HG02943 (cell line): ENCODE results near the gene MED19.
A peak's percentile ranks its signal among the peaks of the same experiment; 100 is the strongest.
"Not testable (repeated sequence)": the region's sequence is repeated elsewhere in the genome, so short reads cannot be mapped to it uniquely, and the experiment has no call there.

Experiments
- ATAC-seq: cut with Tn5 transposase; IDR thresholded peaks from one replicate; pipeline ENCODE4 v1.9.1; 2021; ENCODE audit warnings: mild to moderate bottlenecking, low read depth, moderate library complexity; ENCODE audit not compliant: unreplicated experiment

Gene MED19, protein sequence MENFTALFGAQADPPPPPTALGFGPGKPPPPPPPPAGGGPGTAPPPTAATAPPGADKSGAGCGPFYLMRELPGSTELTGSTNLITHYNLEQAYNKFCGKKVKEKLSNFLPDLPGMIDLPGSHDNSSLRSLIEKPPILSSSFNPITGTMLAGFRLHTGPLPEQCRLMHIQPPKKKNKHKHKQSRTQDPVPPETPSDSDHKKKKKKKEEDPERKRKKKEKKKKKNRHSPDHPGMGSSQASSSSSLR

DNA sequence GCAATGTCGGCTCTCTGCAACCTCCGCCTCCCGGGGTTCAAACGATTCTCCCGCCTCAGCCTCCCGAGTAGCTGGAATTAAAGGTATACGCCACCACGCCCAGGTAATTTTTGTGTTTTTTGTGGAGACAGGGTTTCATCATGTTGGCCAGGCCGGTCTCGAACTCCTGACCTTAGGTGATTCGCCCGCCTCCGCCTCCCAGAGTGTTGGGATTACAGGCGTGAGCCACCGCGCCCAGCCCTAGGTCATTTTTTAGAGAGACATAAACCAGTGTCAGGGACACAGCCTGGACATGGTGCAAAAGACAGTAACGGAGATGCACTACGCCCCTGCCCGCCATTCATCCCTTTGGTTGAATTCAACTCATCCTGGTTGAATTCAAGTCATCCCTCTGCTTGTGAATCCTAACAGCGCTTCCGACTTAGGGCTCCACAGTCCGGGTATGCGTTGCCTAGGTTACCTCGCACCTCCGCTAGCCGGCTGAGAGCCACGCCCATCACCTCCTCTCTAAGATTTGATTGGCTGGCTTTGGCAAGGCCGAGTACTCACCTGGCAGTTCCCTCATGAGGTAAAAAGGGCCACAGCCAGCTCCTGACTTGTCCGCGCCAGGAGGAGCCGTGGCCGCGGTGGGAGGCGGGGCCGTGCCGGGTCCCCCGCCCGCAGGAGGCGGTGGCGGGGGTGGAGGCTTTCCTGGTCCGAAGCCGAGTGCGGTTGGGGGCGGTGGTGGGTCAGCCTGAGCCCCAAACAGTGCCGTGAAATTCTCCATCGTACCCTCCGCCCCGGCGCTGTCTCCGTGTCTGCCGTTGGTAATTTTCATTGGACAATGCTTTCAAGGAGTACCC lies at the start of gene MED19:
MED19 (minus strand) TSS at position 802 of the 842 bp plus-strand sequence; CDS start at position 766, 36 bp downstream.
- peak; percentile 40 for ATAC-seq

DNA sequence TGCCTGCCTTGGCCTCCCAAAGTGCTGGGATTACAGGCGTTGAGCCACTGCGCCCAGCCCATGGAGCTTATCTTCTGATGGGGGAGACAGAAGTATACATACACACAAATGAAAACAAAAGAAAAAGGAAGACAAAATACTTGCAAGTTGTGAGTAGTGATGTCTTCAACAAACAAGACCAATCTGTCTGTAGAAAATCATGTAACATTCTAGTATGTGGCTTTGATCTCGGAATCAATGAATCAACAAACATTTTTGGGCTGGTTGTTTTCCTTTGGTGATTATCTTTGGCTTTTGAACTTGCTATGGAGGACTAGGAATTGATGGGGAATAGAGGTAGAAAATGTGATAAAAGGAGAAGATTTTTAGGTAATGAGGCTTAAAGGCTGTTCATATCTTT lies 46.2 kb upstream of the MED19 start:
- ATAC-seq: no peak

DNA sequence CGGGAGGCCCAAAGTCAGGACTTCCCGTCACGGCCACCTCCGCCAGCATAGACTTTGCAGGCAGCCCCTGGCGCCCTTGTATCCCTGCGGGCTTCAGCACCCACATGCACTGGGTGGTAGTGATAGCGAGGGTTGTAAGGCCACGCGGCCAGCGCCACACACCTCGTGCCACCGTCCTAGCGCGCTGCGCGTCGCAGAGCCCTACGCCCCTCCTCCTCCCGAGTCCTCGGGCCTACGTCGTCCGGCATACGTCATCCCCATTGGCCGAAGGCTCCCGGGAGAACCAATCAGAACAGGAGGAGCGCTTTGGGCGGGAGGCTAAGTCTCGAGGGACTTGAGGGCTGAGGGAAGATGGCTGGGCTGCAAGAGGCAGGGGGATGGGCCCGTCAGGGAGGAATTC lies 40.9 kb upstream of the MED19 start:
- no peak for ATAC-seq

DNA sequence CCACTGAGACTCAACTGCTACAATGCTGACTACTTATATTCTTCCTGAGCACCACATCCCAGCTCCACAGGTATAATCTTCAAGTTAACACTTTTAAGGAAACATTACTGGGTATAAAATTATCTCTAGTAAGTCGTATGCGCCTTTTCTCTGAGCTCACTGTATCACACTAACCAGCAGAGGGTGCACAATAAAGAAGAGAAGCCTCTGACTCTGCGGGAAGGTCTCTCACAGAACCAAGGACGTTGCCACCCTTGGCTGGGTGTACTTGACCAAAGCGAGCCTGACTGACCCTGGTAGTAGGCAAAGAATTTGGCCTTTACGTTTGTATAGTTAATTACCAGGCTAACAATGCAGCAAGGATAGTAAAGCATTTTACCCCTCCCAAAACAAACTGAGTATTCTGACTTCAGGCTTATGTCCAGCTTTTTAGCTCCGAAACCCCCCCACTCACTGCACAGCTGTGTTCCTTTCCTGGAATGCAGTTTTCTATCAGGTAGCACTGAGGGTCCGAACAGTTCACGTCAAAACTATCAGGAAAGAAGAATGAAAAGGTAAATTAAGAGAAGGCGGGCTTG lies 39.8 kb upstream of the MED19 start, which contains the start of gene BTBD18:
BTBD18 (minus strand) TSS at position 144 of the 578 bp plus-strand sequence. CDS start 631 bp downstream, outside the sequence.
- ATAC-seq: no peak

DNA sequence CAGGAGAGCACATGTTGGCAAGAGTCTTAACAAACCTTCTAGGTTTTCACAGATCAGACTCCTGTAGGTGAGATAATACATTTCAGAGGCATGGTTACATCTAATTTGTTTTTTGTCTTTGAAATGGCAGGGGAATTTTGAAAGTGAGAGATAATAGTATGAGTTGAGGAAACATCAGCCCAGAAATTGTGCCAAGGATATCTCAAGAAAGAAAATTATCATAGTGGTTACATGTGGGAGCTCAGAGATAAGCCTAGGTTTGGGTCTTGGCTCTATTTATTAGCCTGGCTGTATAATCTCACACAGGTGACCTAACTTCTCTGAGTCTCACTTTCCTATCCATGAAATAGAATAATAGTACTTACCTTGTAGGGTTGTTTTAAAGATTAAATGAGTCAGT lies 39.2 kb upstream of the MED19 start:
- ATAC-seq: no peak

DNA sequence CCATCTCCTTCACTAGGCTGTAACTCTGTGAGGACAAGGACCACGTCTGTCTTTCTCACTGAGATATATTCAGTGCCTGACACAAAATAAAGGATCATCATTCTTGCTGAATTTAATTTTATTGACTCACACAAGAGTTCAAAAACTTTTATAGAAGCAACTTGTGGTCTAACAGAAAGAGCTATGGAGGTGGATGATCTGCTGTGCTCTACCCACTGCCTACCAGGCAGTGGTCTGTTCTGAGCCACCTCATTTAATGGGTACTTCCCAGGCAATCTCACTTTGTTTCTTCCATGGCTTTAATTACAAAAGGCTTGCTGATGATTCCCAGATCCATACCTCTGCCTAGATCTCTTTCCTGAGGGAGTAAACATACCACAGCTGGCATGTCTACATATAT lies 34.9 kb upstream of the MED19 start:
- no peak for ATAC-seq

DNA sequence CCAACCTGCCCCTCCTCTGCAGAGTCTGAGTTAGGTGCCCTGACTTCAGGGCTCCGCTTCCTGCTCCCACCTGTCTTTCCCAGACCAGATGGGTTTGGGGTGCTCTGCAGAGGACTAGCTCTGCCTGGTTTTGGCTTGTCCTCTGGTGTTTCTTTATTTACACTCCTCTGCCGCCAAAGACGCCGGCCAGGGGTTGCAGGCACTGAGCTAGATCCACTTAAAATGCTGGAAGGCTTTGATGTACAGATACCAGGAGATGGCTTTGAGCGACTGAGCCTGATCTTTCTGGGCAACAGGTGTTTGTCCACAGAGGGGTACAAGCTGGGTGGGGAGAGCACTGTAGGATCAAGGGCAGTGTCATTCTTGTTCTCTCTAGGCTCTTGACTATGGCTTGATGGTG lies 33.2 kb upstream of the MED19 start:
- no peak for ATAC-seq

DNA sequence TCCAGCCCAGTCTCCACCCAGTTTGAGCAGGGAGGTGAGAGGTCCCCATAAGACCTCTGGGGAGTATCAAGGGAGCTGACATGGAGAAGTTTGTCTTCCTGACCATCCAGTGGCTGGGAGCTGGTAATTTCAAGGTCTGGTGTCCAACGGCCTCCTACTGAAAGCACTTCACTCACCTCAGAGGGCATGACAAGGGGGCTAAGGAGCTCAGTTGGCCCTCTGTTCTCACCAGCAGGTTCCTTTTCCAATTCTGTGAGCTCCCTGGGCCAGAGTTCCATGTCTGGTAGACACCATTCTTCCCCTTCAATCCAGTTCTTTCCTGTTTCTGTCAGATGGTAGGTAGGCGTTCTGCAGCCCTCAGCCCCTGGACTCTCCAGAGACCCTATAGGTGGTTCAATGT lies 32.3 kb upstream of the MED19 start:
- no peak for ATAC-seq

DNA sequence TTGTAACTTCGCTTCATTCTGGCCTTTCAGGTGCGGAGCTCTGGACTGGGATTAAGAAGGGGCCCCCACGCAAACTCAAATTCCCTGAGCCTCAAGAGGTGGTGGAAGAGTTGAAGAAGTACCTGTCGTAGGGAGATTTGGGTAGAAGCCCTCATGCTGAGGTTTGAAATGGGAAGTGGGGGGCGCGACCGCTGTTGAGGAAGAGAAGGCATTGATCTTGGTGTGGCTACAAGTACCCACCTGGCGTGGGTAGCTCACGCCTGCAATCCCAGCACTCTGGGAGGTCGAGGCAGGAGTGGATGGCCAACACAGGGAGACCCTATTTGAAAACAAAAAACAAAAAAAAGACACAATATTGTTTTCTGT lies 30.1 kb upstream of the MED19 start:
- no peak for ATAC-seq

DNA sequence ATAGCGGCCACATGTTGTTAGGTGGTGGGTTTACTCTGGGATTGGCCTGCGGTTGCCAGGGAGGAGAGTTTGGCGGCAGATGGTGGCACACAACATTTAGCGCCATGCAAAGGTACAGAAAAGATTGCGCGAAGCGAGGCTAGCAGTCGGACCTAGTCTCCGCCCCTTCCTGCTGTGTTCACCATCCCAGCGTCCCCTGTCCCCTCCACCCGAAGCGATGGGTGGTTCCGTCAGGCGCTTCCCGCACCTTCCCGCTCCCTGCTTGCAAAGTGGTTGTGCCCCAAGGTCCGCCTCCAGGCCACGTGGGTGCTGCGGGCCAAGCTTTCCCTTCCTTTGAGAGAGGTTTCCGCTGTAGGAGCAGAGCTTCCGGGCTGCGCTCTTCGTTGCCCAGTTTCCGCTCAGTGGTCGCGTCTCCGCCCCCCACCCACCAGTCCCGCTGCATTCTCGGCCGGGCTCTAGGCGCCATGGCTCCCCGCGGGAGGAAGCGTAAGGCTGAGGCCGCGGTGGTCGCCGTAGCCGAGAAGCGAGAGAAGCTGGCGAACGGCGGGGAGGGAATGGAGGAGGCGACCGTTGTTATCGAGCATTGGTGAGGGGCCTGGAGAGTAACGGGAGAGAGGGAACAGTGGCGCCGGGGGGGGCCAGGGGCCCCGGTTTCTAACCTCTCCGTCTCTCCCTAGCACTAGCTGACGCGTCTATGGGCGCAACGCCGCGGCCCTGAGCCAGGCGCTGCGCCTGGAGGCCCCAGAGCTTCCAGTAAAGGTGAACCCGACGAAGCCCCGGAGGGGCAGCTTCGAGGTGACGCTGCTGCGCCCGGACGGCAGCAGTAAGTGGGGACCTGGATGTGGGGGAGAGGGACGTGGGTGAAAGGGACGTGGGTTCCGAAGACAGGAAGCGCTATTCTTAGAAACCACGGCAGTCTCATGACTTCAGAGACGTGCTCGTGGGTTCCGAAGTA lies 29.4 kb upstream of the MED19 start, which contains the start of gene SELENOH:
SELENOH (plus strand) TSS at position 360 of the 955 bp plus-strand sequence; CDS start at position 465, 105 bp downstream.
- ATAC-seq: peak; percentile 86

DNA sequence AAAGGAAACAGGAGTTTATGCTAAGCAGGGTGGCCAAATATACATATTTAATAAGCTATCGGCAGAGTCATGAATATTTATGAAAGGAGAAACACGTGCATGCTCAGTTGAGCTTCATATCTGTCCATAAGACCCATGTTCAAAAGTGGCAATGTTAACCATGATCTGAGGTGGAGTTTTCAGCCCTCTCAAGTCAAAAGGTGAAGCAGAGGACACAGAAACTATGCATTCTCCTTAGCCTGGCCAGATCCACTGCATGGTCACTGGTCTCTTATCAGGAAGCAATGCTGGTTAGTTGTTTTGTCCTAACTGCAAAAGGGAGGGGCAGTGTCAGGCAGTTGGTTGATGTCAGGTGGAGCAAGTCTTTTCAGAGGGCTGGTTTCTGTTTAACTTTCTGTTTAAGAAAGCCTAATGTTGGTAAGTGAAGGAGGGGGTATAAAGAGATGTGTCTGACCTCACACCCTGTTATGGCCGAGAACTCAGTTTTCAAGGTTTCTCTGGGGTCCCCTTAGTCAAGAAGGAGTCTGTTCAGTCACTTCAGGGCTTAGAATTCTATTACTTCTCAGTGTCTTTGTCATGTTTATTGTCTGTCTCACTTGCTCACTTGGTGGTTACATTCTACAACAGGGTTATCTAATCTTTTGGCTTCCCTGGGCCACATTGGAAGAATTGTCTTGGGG lies 23.7 kb upstream of the MED19 start:
- no peak for ATAC-seq

DNA sequence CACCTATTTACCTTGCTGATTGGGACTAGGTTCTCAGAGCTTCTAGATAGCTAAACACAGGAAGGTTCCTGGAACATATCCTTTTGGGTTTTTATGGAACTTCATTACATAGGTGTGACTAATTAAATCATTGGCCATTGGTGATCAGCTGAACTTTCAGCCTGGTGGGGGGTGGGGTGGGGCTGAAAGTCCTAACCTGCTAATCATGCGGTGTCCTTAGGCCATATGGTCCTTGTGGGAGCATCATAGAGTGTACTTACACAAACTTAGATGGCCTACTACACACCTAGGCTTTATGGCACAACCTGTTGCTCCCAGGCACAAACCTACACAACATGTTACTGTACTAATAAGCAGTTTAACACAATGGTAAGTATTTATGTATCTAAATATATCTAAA lies 20.6 kb upstream of the MED19 start:
- no peak for ATAC-seq

DNA sequence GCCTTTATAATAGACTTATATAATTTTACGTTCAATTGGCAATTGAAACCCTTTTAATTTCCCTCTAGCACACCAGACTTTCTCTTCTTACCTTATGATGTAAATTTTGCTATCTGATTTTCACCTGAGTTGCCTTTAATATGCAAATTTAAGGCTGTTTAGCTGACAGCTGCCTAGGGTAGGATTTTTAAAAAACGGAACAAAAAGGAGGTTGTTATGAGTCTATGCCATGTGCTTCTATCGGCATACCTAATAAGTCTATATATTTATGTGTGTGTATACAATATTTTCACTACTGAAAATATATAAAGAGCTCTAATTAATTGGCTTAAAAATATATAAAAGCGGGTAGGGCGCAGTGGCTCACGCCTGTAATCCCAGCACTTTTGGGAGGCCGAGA lies 17.5 kb upstream of the MED19 start:
- no peak for ATAC-seq

DNA sequence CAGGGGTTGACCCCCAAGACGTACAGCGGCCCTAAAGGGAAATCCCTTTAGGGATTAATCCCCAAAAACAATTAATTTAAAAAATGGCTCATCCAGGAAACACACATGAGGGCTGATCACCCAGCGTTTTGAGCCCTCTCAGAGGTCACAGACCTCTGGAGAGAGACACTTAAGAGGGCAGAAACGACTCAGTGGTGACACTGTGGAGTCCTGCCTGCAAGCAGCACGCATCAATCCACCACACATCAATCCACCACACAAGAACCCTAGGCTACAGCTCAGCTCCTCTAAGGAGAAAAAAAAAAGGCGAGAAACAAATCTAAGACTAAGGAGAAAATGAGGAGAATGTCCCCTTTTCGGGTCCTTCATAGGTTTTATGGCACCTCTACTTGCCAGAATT lies 16.8 kb upstream of the MED19 start:
- ATAC-seq: no peak

DNA sequence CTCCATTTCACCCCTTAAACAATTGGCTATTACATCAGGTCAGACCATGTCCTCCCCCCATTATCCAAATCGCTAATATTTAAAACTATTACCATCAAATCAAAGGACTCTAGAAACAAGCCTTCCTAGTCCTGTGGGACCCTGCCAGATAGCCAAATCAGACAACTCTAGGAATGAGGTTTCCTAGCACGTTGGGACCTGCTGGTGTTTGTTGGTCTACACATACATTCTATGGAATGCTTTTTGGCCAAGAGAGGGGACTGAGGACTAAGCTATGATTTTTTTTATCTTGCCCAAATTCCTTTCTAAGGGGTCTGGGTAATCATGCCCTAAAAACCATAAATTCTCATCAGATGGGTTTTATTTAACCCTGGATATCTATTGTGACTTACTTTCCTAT lies 15.2 kb upstream of the MED19 start:
- no peak for ATAC-seq

DNA sequence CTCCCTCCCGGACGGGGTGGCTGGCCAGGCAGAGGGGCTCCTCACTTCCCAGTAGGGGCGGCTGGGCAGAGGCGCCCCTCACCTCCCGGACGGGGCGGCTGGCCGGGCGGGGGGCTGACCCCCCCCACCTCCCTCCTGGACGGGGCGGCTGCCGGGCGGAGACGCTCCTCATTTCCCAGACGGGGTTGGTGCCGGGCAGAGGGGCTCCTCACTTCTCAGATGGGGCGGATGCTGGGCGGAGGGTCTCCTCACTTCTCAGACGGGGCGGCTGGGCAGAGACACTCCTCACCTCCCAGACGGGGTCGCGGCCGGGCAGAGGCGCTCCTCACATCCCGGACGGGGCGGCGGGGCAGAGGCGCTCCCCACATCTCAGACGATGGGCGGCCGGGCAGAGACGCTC lies 4.7 kb upstream of the MED19 start:
- not testable (repeated sequence) for ATAC-seq

DNA sequence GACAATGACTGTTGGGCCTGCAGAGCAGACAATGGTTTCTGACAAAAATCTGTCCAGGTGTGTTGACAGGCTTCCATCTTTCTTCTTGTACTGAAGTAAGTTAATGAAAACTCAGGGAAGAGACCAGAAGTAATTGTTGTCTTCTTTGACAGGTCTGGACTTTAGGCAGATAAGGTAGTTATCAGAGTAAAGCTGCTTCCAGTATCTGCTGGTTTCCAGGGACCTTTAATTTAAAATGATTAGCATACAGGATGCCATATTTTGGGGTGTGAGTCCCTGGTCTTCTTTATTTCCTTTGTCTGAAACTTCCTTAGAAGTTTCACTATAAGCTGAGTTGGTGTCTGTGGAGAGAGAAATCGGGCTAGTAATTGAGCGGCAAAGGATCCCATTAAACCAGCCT lies 1.8 kb upstream of the MED19 start:
- no peak for ATAC-seq

DNA sequence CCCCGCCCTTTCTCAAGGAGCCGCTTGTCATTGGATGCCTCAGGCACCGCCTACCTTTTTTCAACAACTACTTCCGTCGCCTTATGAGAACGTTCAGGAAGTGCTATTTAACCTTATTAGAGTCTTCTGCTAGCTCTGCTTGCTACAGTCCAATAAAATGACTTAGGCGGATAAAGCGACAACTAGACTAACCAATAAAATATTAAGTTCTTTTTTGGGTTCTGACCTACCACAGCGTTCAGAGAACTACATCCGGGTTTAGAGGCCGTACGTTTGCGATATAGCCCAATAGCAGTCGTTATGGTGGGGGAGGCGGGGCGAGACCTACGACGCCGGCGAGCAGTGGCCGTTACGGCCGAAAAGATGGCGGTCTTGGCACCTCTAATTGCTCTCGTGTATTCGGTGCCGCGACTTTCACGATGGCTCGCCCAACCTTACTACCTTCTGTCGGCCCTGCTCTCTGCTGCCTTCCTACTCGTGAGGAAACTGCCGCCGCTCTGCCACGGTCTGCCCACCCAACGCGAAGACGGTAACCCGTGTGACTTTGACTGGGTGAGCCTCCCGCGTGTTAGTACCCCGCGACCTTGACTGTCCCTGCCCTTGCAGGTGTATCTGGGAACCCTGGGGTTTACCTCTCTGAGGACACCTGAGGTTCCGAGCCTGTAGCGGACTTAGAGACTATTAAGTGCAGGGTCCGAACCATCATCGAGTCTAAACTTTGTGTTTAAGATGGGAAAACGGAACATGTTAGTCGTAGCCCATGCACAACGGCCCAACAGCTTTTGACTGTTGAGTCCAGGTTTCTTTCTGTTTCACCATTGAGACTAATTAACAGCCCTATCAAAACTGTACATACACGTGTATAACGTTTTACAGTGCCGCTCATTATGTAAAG lies 488 bp upstream of the MED19 start, which contains the start of gene TMX2:
TMX2 (plus strand) TSS at position 338 of the 895 bp plus-strand sequence; CDS start at position 364, 26 bp downstream.
- ATAC-seq: peak; percentile 97
